ENCODE data around the gene E2F4. TPM values are rescaled to one million over a fixed set of nuclear protein-coding genes. Genes with fewer than 3 reads are reported as not detected.

The E2F4 gene
- total and polyA plus RNA-seq, 10 of the 15 experiments (the other 5 are each of a cell fraction or from before 2014, with no cell fraction given), result 11.7 to 132 (median 95.9) TPM

DNA sequence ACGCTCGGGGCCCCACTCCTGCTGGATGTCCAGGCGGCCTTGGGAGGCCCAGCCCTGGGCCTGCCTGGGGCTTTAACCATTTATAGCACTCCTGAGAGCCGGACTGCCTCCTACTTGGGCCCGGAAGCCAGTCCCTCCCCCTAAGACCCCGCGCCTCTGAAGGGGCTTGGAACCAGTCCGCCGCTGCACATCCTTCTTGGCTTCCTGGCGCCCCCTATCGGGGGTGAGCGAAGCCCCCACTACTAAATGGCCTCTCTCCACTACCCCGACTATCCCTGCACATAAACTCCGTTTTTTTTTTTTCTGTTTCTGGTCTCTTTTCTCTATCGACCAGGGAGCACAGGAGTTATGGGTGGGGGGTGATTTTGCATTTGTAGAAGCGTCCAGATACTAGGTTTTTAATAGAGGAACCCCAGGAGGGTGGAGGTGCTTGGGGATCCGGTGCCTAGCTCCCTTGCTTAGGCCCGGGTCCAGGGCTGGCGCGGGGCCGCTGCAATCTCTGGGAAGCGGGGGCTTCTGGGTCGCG lies 22.2 kb upstream of the E2F4 start:
- in situ Hi-C loops (cut with MboI), result no loop called here
- POLR2A ChIA-PET, result interaction anchor here (0.7 to 10.9 kb wide), 8 partner anchors 9 to 151 kb away, joined by 3 to 137 read pairs (median 6); partner anchors contain the start of genes FBXL8, FHOD1, HSF4 and TMEM208
- SMC1A ChIA-PET (ENCODE audit: uncharacterized antibody, unreplicated experiment), result interaction anchor here (1.2 to 4.1 kb wide), 4 partner anchors 10 to 216 kb away, joined by 3 to 48 read pairs (median 4); partner anchors contain the start of genes FBXL8 and TRADD
- no TSS peak for BruUV-seq (replicated peaks)
- intact Hi-C loops (cut with micrococcal nuclease; ENCODE audit: unreplicated experiment), result no loop called here
- DNase-seq (ENCODE audit: low read depth, low spot score) (no peak), FAIRE-seq (no peak), ATAC-seq (peak; percentile 22)
- 31% methylated on average over 18 of the region's 24 CpGs for WGBS (ENCODE audit: insufficient coverage, insufficient replicate concordance, low lambda C conversion rate, missing lambda C conversion rate)
- TF ChIP-seq ZNF24 (IDR thresholded peaks at IDR 0.05) (no peak), IKZF2 (IDR thresholded peaks at IDR 0.05) (0 out of 4 replicates have a peak, but pooled peaks of 1 of the 2 experiments have one; percentile 4), NBN (IDR thresholded peaks at IDR 0.05) (peak; percentile 22; the same call in 1 of the 2 replicates), POLR2A (IDR thresholded peaks at IDR 0.05; ENCODE audit: low read depth, low read length) (no peak), ZNF384 (IDR thresholded peaks at IDR 0.05; ENCODE audit: borderline replicate concordance, low read depth, low read length) (0 out of 2 replicates have a peak, but pooled peaks have one; percentile 43), SMC3 (IDR thresholded peaks at IDR 0.05; ENCODE audit: borderline replicate concordance, low read length) (peak; percentile 20; the same call in 1 of the 2 replicates), SMARCA5 (IDR thresholded peaks at IDR 0.05) (0 out of 2 replicates have a peak, but pooled peaks have one; percentile 19), TAF1 (IDR thresholded peaks at IDR 0.05; ENCODE audit: borderline replicate concordance, low read depth, low read length) (no peak), RAD21 (IDR thresholded peaks at IDR 0.05; ENCODE audit: insufficient read depth, low read depth, low read length) (peak; percentile 32; the same call in 1 of the 2 replicates), MEF2A (IDR thresholded peaks at IDR 0.05; ENCODE audit: insufficient read depth, low read depth, low read length) (no peak), RBBP5 (conservative IDR thresholded peaks at IDR 0.05) (no peak), RUNX3 (IDR thresholded peaks at IDR 0.05; ENCODE audit: low read length) (no peak)
- TF ChIP-seq, protein P1, sequence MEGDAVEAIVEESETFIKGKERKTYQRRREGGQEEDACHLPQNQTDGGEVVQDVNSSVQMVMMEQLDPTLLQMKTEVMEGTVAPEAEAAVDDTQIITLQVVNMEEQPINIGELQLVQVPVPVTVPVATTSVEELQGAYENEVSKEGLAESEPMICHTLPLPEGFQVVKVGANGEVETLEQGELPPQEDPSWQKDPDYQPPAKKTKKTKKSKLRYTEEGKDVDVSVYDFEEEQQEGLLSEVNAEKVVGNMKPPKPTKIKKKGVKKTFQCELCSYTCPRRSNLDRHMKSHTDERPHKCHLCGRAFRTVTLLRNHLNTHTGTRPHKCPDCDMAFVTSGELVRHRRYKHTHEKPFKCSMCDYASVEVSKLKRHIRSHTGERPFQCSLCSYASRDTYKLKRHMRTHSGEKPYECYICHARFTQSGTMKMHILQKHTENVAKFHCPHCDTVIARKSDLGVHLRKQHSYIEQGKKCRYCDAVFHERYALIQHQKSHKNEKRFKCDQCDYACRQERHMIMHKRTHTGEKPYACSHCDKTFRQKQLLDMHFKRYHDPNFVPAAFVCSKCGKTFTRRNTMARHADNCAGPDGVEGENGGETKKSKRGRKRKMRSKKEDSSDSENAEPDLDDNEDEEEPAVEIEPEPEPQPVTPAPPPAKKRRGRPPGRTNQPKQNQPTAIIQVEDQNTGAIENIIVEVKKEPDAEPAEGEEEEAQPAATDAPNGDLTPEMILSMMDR (IDR thresholded peaks at IDR 0.05 in 2 of 3, conservative IDR thresholded peaks at IDR 0.05 in 1 of 3; ENCODE audit: control insufficient read depth in 2 of 3, extremely low read depth in 1 of 3, insufficient read depth in 1 of 3, low read depth in 3 of 3, low read length in 3 of 3), result peak; percentile 55 to 72 (median 59)
- TF ChIP-seq, protein P2, sequence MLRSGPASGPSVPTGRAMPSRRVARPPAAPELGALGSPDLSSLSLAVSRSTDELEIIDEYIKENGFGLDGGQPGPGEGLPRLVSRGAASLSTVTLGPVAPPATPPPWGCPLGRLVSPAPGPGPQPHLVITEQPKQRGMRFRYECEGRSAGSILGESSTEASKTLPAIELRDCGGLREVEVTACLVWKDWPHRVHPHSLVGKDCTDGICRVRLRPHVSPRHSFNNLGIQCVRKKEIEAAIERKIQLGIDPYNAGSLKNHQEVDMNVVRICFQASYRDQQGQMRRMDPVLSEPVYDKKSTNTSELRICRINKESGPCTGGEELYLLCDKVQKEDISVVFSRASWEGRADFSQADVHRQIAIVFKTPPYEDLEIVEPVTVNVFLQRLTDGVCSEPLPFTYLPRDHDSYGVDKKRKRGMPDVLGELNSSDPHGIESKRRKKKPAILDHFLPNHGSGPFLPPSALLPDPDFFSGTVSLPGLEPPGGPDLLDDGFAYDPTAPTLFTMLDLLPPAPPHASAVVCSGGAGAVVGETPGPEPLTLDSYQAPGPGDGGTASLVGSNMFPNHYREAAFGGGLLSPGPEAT (IDR thresholded peaks at IDR 0.05; ENCODE audit: low read depth), result 0 out of 2 replicates have a peak, but pooled peaks have one; percentile 19
- TF ChIP-seq, protein P3, sequence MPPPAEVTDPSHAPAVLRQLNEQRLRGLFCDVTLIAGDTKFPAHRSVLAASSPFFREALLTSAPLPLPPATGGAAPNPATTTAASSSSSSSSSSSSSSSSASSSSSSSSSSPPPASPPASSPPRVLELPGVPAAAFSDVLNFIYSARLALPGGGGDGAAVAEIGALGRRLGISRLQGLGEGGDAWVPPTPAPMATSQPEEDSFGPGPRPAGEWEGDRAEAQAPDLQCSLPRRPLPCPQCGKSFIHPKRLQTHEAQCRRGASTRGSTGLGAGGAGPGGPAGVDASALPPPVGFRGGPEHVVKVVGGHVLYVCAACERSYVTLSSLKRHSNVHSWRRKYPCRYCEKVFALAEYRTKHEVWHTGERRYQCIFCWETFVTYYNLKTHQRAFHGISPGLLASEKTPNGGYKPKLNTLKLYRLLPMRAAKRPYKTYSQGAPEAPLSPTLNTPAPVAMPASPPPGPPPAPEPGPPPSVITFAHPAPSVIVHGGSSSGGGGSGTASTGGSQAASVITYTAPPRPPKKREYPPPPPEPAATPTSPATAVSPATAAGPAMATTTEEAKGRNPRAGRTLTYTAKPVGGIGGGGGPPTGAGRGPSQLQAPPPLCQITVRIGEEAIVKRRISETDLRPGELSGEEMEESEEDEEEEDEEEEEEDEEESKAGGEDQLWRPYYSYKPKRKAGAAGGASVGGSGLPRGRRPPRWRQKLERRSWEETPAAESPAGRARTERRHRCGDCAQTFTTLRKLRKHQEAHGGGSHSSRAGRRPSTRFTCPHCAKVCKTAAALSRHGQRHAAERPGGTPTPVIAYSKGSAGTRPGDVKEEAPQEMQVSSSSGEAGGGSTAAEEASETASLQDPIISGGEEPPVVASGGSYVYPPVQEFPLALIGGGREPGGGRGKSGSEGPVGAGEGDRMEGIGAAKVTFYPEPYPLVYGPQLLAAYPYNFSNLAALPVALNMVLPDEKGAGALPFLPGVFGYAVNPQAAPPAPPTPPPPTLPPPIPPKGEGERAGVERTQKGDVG (CRISPR knock-in tag; IDR thresholded peaks at IDR 0.05), result no peak
- Histone ChIP-seq H4K20me1 (ENCODE audit: control insufficient read depth, insufficient read depth) (no peaks in the 10 kb centered on the region), H3K79me2 (ENCODE audit: control insufficient read depth, insufficient read depth, low read length) (no peaks in the 10 kb centered on the region), H3K9ac (ENCODE audit: control insufficient read depth, insufficient read depth, low read length) (peak overlapping the region; percentile 55), H3K4me3 (peak overlapping the region; percentile 73), H3K27me3 (replicated peaks in 1 of 2; ENCODE audit: control insufficient read depth in 2 of 2, insufficient read depth in 2 of 2, low read length in 1 of 2) (peaks cover 2 to 11% of the 10 kb centered on the region in 2 experiments), H3K4me1 (ENCODE audit: control insufficient read depth, insufficient read depth, low read length) (peaks cover 45% of the 10 kb centered on the region), H2AFZ (ENCODE audit: control insufficient read depth, low read depth, low read length) (peak overlapping the region; percentile 22; the same call in 1 of the 2 replicates), H3K9me3 (replicated peaks; ENCODE audit: control insufficient read depth, insufficient read depth, low read length) (no peaks in the 10 kb centered on the region; the same call in 2 of the 3 replicates), H3K36me3 (ENCODE audit: control insufficient read depth in 2 of 2, insufficient read depth in 2 of 2, low read length in 1 of 2) (no peaks in the 10 kb centered on the region), H3K27ac (ENCODE audit: control insufficient read depth, insufficient read depth) (peak overlapping the region; percentile 5; the same call in 1 of the 2 replicates), H3K4me2 (ENCODE audit: control insufficient read depth, insufficient read depth) (peak overlapping the region; percentile 93)
- CTCF ChIA-PET, result interaction anchor here (0.5 to 5.4 kb wide), 22 partner anchors 10 to 213 kb away, joined by 3 to 60 read pairs (median 4); partner anchors contain the start of genes EXOC3L1, FBXL8, MATCAP1 and TRADD
- RAD21 ChIA-PET (ENCODE audit: unreplicated experiment), result interaction anchor here (0.7 to 4.1 kb wide), 9 partner anchors 10 to 152 kb away, joined by 3 to 48 read pairs (median 4); partner anchors contain the start of genes E2F4, FBXL8, FHOD1 and TMEM208
